HG03442 (cell line): Measurements from ENCODE around the gene EHD1.
"Not testable (repeated sequence)": the region's sequence is repeated elsewhere in the genome, so short reads cannot be mapped to it uniquely, and the experiment has no call there.

Experiments
- ATAC-seq: cut with Tn5 transposase; IDR thresholded peaks from one replicate; pipeline ENCODE4 v1.9.1; 2021; ENCODE audit warnings: mild to moderate bottlenecking, moderate library complexity; ENCODE audit not compliant: unreplicated experiment

Gene EHD1

GRCh38 chr11:64859542-64860414 is 18.6 kb downstream of the EHD1 start:
- peak; percentile 58 for ATAC-seq

- ATAC-seq: no peak
These were observed 19.8 kb downstream of the EHD1 start for GRCh38 chr11:64858467-64859263.

- no peak for ATAC-seq
These were observed 20.9 kb downstream of the EHD1 start for GRCh38 chr11:64857485-64857884.

- no peak for ATAC-seq
These were observed 21.8 kb downstream of the EHD1 start for GRCh38 chr11:64856382-64857227.

GRCh38 chr11:64855596-64856304 is 22.7 kb downstream of the EHD1 start:
- no peak for ATAC-seq

GRCh38 chr11:64854534-64855502 is 23.6 kb downstream of the EHD1 start:
- ATAC-seq: no peak

GRCh38 chr11:64854157-64854533 is 24.3 kb downstream of the EHD1 start:
- no peak for ATAC-seq

- ATAC-seq: no peak
These were observed 24.7 kb downstream of the EHD1 start for GRCh38 chr11:64853709-64854108.

- ATAC-seq: no peak
These were observed 25.5 kb downstream of the EHD1 start for GRCh38 chr11:64852804-64853509.

GRCh38 chr11:64851831-64852351 is 26.5 kb downstream of the EHD1 start:
- no peak for ATAC-seq

GRCh38 chr11:64850979-64851567 is 27.3 kb downstream of the EHD1 start:
- ATAC-seq: peak; percentile 53

GRCh38 chr11:64849598-64850356 is 28.6 kb downstream of the EHD1 start:
- ATAC-seq: no peak

GRCh38 chr11:64848826-64849597 is 29.4 kb downstream of the EHD1 start:
- ATAC-seq: no peak

- no peak for ATAC-seq
These were observed 30.1 kb downstream of the EHD1 start for GRCh38 chr11:64848214-64848825.

GRCh38 chr11:64846998-64847666 is 31.3 kb downstream of the EHD1 start:
- ATAC-seq: peak; percentile 23

- not testable (repeated sequence) for ATAC-seq
These were observed 32.7 kb downstream of the EHD1 start for GRCh38 chr11:64845776-64846129.
